GM21576 (cell line): ENCODE data around the gene AMHR2.
"Not testable (repeated sequence)": the region's sequence is repeated elsewhere in the genome, so short reads cannot be mapped to it uniquely, and the experiment has no call there.

ENCODE experiments used
- ATAC-seq: cut with Tn5 transposase; IDR thresholded peaks from one replicate; pipeline ENCODE4 v1.9.1; 2021; ENCODE audit warnings: mild to moderate bottlenecking, moderate library complexity; ENCODE audit not compliant: unreplicated experiment

AMHR2 gene

DNA sequence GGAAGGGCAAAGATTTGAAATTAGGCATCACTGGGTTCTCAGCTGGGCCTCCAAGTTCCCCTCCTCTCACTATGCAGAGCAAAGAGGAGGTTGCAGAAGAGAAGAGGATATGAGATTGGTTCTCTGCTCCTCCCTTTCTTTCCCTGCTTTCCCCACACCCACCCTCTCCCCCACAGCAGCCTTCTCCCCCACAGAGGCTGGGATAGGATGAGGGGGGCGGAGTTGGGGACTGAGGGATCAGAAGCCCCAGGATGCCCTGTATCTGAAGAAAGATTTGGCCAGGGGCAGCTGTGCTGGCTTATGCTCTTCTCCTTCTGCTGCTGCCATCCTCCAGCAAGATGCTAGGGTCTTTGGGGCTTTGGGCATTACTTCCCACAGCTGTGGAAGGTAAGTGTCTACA lies at the start of gene AMHR2:
Gene AMHR2, plus strand, starts transcription at position 259 of the 400 bp plus-strand sequence. Its CDS starts 80 bp downstream, at position 339.
- ATAC-seq = no peak

GRCh38 chr12:53374277-53374676 lies 49.4 kb upstream of the AMHR2 start:
- not testable (repeated sequence) for ATAC-seq

GRCh38 chr12:53376747-53377146 lies 46.9 kb upstream of the AMHR2 start:
- ATAC-seq = no peak

DNA sequence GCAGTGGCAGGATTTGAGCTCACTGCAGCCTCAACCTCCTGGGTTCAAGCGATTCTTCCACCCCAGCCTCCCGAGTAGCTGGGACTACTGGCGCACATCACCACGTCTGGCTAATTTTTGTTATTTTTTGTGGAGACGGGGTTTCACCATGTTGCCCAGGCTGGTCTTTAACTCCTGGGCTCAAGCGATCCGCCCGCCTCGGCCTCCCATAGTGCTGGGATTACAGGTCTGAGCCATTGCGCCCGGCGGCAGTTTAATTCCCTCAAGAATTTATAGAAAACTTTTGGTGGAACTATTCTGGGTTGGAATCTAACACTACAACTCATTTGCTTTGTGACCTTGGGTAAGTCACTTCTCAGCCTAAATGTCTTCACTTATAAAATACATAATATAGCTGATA lies 45.4 kb upstream of the AMHR2 start:
- no peak for ATAC-seq

GRCh38 chr12:53378724-53379388 lies 44.8 kb upstream of the AMHR2 start:
- no peak for ATAC-seq

DNA sequence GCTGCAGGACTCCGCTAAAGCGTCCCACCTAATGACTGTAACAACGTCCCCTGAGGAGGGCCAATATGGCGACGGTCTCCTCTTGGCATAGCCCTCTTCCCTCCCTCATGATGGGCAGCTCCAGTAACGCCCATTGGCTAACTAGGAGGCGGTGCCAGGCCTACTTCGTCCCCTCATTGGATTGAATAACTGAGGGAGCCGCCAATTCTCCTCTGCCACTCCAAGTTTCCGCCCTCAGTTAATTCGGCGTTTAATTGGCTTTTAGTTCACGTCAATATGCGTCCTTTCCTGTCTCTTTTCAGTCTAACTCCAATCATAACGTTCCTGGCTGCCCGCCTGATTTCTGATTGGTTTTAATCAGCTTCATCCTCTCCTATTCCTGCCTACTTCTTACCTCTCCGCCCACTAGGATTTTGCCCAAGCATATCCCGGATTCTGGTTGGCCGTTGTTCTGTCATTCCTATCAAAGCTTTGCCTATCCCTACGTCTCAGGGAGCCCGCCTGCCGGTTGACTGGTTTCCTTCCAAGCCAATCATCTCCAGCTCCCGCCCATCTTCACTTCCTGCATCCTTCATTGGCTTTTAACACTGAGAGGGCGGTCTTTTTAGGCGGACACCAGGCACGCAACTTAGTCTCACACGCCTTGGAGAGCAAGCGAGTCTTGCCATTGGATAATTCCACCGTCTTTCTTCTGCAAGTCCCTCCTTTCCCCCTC lies 44.1 kb upstream of the AMHR2 start:
- ATAC-seq = peak; percentile 69

GRCh38 chr12:53380104-53380793 lies 43.4 kb upstream of the AMHR2 start, which contains the start of gene SP1:
Gene SP1, plus strand, starts transcription at chr12:53380176. Its CDS starts 116 bp downstream, at chr12:53380292.
- peak; percentile 29 for ATAC-seq

DNA sequence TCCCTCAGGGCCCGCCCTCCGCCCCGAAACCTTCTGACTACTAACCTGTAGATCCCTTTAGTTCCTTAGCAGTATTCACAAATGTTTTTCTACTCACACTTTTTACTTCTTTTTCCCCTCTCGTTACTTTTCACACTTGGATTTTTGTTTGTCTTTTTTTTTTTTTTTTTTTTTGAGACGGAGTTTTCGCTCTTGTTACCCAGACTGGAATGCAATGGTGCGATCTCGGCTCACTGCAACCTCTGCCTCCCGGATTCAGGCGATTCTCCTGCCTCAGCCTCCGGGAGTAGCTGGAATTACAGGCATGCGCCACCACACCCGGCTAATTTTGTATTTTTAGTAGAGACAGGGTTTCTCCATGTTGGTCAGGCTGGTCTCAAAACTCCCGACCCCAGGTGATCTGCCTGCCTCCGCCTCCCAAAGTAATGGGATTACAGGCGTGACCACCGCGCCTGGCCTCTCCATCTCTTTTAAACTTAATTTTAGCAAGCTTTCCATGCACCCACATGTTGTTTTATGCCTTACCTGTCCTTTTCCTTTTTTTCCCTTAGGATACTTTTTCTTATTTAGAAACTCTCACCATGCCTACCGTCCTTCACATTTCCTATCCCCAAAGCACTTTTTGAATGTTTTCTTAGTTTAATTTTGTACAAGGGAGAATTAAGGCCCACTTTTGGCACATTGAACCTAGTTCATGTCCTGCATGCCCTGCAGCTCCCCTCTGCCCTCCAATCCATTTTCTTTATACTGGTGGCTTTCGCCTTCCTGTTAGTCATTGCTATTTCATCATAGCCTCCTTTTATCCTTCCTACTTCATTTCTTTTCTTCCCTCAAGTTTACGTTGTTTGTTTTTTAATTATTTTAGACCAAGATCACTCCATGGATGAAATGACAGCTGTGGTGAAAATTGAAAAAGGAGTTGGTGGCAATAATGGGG lies 42.6 kb upstream of the AMHR2 start:
- ATAC-seq = no peak

GRCh38 chr12:53381731-53382630 lies 41.7 kb upstream of the AMHR2 start:
- ATAC-seq = no peak

- no peak for ATAC-seq
Measured at GRCh38 chr12:53383258-53383657, 40.4 kb upstream of the AMHR2 start.

DNA sequence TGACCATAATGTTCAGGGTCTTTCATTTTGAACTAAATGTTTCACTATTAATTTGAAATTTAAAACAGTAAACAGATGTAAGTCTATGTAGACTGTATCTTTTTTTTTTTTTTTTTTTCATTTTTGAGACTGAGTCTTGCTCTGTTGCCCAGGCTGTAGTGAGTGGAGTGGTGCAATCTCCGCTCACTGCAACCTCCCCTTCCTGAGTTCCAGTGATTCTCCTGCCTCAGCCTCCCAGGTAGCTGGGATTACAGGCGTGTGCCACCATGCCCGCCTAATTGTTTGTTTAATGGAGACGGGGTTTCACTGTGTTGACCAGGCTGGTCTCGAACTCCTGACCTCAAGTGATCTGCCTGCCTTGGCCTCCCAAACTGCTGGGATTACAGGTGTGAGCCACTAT lies 37.3 kb upstream of the AMHR2 start:
- ATAC-seq = not testable (repeated sequence)

DNA sequence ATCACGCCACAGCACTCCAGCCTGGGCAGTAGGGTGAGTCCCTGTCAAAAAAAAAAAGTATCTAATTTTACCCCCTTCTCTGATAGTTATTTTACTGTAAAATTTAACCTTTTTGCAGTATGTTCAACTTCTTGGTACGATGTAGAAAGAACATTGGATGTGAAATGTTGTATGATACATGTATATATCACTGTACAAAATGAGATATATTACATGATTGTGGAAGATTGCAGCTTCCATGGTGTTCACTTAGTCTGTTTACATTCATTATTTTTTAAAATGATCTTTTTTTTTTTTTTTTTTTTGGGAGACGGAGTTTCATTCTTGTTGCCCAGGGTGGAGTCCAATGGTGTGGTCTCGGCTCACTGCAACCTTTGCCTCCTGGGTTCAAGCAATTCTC lies 34.7 kb upstream of the AMHR2 start:
- no peak for ATAC-seq

- ATAC-seq = no peak
Measured at GRCh38 chr12:53389702-53390101, 34.0 kb upstream of the AMHR2 start.

- ATAC-seq = no peak
Measured at GRCh38 chr12:53391724-53392123, 31.9 kb upstream of the AMHR2 start.

DNA sequence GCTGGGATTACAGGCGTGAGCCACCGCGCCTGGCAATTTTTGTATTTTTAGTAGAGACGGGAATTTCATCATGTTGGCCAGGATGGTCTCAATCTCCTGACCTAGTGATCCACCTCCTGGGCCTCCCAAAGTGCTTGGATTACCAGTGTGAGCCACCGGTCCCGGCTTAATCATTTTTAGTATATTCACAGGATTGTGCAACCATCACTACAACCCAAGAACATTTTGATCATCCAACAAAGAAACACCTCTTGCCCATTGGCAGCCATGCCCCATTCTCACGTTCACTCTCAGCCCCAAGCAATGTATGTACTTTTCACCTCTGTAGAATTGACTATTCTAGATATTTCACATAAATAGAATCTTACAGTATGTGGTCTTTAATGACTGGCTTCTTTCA lies 23.8 kb upstream of the AMHR2 start:
- ATAC-seq = no peak

GRCh38 chr12:53402351-53402750 lies 21.3 kb upstream of the AMHR2 start:
- not testable (repeated sequence) for ATAC-seq

DNA sequence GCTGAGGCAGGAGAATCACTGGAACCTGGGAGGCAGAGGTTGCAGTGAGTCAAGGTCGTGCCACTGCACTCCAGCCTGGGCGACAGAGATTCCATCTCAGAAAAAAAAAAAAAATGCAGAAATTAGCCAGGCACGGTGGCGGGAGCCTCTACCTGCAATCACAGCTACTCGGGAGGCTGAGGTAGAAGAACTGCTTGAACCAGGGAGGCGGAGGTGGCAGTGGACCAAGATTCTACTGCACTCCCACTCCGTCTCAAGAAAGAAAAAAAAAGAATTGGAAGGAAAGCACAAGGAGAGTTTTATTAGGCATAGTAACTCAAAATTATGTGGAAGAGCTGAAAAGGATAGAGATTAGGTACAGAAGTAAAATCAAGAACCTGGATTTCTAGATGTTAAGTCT lies 20.8 kb upstream of the AMHR2 start:
- no peak for ATAC-seq

GRCh38 chr12:53410951-53411350 lies 12.7 kb upstream of the AMHR2 start:
- ATAC-seq = no peak

DNA sequence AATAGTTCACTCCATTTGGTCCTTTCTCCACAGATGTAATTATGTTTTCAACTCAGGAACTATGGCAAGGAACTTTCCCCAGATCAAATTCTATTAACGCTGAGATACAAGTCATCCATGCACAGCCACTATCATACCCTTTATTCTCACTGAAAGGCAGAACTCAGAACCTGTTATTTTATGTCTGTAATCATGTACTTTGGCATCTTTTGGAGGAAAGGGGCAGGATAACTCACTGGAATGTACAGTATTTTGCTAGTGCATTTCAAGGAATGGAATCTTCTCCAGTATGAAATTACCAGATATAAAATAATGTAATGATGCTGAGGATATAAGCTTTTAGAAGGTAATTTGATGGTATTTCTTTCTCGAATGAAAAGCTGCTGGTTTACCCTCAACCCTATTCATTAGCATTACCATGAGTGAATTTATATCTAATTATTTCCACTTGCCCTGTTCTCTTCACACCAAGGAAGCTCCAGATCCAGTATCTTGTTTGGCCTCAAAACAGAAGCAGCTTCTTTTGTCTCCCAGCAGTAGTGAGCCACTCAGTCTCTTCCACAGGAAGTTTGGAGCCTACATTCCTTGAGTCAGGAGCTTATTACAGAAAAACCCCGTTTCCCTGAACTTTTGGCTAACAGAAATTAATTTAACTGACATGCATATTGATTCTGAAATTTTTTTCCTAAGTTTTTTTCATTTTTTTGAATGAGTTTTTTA lies 10.0 kb upstream of the AMHR2 start:
- no peak for ATAC-seq
